ENCODE measurements around the gene PPFIA1.
A peak's percentile ranks its signal among the peaks of the same experiment; 100 is the strongest.

The PPFIA1 gene

GRCh38 chr11:70297341-70297740, 26.9 kb downstream of the PPFIA1 start:
- peak; percentile 61; the same call in 2 of the 3 replicates for ATAC-seq (ENCODE audit: low read depth)
- TF ChIP-seq, protein P1, sequence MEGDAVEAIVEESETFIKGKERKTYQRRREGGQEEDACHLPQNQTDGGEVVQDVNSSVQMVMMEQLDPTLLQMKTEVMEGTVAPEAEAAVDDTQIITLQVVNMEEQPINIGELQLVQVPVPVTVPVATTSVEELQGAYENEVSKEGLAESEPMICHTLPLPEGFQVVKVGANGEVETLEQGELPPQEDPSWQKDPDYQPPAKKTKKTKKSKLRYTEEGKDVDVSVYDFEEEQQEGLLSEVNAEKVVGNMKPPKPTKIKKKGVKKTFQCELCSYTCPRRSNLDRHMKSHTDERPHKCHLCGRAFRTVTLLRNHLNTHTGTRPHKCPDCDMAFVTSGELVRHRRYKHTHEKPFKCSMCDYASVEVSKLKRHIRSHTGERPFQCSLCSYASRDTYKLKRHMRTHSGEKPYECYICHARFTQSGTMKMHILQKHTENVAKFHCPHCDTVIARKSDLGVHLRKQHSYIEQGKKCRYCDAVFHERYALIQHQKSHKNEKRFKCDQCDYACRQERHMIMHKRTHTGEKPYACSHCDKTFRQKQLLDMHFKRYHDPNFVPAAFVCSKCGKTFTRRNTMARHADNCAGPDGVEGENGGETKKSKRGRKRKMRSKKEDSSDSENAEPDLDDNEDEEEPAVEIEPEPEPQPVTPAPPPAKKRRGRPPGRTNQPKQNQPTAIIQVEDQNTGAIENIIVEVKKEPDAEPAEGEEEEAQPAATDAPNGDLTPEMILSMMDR (IDR thresholded peaks at IDR 0.05; ENCODE audit: poor library complexity, severe bottlenecking) = no peak
- no peaks in the 10 kb centered on the region for H3K27me3 ChIP-seq (ENCODE audit: insufficient read depth, poor library complexity, severe bottlenecking)

DNA sequence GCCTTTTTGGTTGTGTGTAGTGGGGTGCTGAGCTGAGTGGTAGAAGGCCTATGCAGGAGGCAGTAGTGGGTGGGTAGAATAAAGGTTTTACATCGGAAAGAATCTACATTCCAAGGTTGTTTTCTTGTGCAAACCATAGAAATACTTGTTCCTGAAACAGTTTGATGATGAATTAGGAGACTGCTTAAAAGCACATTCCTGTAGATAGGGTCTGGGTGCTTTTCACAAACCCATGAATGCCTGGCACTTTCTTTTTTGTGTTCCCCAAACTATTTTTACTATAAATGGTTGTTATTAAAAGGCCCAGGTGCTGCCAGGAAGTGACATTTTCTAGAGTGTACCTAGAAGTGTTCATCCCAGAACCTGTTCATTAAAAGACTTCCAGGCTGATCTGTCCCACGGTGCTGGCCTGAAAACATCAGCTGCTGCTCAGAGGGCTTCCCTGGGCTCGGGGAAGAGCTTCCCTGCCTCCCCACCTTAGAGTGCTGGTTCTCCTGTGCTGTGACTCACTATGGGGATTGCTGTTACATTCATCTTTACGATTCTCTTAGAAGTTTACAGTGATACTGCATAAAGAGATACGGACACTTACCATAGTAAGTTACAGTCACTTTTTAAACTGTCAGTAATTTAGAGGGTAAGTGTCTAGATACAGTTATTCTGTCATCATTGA, 27.9 kb downstream of the PPFIA1 start:
- TF ChIP-seq, protein P1 (IDR thresholded peaks at IDR 0.05; ENCODE audit: poor library complexity, severe bottlenecking) = no peak
- Histone ChIP-seq H3K27me3 (ENCODE audit: insufficient read depth, poor library complexity, severe bottlenecking) (no peaks in the 10 kb centered on the region), H3K9me3 (ENCODE audit: severe bottlenecking) (no peaks in the 10 kb centered on the region), H3K4me1 (ENCODE audit: insufficient read depth, poor library complexity, severe bottlenecking) (peaks cover 4% of the 10 kb centered on the region), H3K36me3 (ENCODE audit: low read depth) (peaks cover 7% of the 10 kb centered on the region; the same call in 1 of the 2 replicates), H3K4me3 (ENCODE audit: severe bottlenecking) (no peak overlapping the region), H3K27ac (ENCODE audit: poor library complexity, severe bottlenecking) (no peak overlapping the region)
- ATAC-seq (ENCODE audit: low read depth) (no peak), DNase-seq (ENCODE audit: low spot score) (no peak)

More at GRCh38 chr11:70297341-70297740, 26.9 kb downstream of the PPFIA1 start:
- Histone ChIP-seq H3K36me3 (ENCODE audit: low read depth) (peaks cover 9% of the 10 kb centered on the region; the same call in 1 of the 2 replicates), H3K27ac (ENCODE audit: poor library complexity, severe bottlenecking) (no peak overlapping the region), H3K4me1 (ENCODE audit: insufficient read depth, poor library complexity, severe bottlenecking) (peaks cover 4% of the 10 kb centered on the region), H3K9me3 (ENCODE audit: severe bottlenecking) (no peaks in the 10 kb centered on the region), H3K4me3 (ENCODE audit: severe bottlenecking) (no peak overlapping the region)
- no peak for DNase-seq (ENCODE audit: low spot score)

DNA sequence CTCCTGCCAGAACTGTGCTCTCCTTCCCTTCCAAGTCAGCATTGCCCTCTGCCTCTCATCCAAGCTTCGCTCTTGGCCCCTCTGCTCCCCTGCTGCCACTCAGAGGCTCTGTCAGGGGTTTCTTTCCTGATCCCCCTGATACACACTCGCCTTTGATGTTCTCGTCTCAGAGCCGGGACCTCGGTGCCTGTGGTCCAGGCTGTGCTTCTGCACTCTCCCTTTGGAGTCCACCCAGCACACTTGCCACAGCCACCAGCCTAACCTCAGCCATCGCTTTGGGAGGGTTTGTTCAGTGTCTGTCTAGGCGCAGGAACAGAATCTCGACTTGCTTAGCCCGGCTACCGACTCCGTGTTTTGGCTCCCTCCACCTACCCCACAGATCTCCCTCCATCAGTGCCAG, 29.1 kb downstream of the PPFIA1 start:
- Histone ChIP-seq H3K4me3 (ENCODE audit: severe bottlenecking) (no peak overlapping the region), H3K4me1 (ENCODE audit: insufficient read depth, poor library complexity, severe bottlenecking) (peaks cover 4% of the 10 kb centered on the region), H3K9me3 (ENCODE audit: severe bottlenecking) (no peaks in the 10 kb centered on the region), H3K27ac (ENCODE audit: poor library complexity, severe bottlenecking) (no peak overlapping the region), H3K36me3 (ENCODE audit: low read depth) (peaks cover 7% of the 10 kb centered on the region; the same call in 1 of the 2 replicates), H3K27me3 (ENCODE audit: insufficient read depth, poor library complexity, severe bottlenecking) (no peaks in the 10 kb centered on the region)
- TF ChIP-seq, protein P1 (IDR thresholded peaks at IDR 0.05; ENCODE audit: poor library complexity, severe bottlenecking) = no peak
- ATAC-seq (ENCODE audit: low read depth) = no peak
- DNase-seq (ENCODE audit: low spot score) = no peak

GRCh38 chr11:70301191-70301590, 30.7 kb downstream of the PPFIA1 start:
- Histone ChIP-seq H3K27me3 (ENCODE audit: insufficient read depth, poor library complexity, severe bottlenecking) (no peaks in the 10 kb centered on the region), H3K9me3 (ENCODE audit: severe bottlenecking) (no peaks in the 10 kb centered on the region), H3K4me1 (ENCODE audit: insufficient read depth, poor library complexity, severe bottlenecking) (peaks cover 14% of the 10 kb centered on the region), H3K4me3 (ENCODE audit: severe bottlenecking) (no peak overlapping the region), H3K36me3 (ENCODE audit: low read depth) (peaks cover 7% of the 10 kb centered on the region; the same call in 1 of the 2 replicates), H3K27ac (ENCODE audit: poor library complexity, severe bottlenecking) (no peak overlapping the region)
- ATAC-seq (ENCODE audit: low read depth) (no peak), DNase-seq (ENCODE audit: low spot score) (no peak)
- TF ChIP-seq, protein P1 (IDR thresholded peaks at IDR 0.05; ENCODE audit: poor library complexity, severe bottlenecking) = no peak

Data from RWPE2 (cell line).